ENCODE results near the gene CAT. TPM values are rescaled to one million over a fixed set of nuclear protein-coding genes. Genes with fewer than 3 reads are reported as not detected.
A peak's percentile ranks its signal among the peaks of the same experiment; 100 is the strongest.

The CAT gene
- total RNA-seq, 4 donors from 2014 or later: 21.9 to 99.0 (median 39.9) TPM

GRCh38 chr11:34439610-34440198 is 970 bp downstream of the CAT start:
- no peak for TF ChIP-seq POLR2A (IDR thresholded peaks at IDR 0.05)
- TF ChIP-seq CTCF (IDR thresholded peaks at IDR 0.05): no peak
- H3K4me1 ChIP-seq: peaks cover 9 to 52% (median 31%) of the 10 kb centered on the region in 3 donors
- intact Hi-C loops (cut with DNase I): no loop called here

GRCh38 chr11:34441814-34442213 is 3.1 kb downstream of the CAT start:
- intact Hi-C loops (cut with DNase I): no loop called here
- Histone ChIP-seq H3K27me3 (no peaks in the 10 kb centered on the region), H3K27ac (no peak overlapping the region), H3K36me3 (peaks cover 0 to 13% (median 0%) of the 10 kb centered on the region in 3 donors), H3K4me3 (no peak overlapping the region), H3K9me3 (no peaks in the 10 kb centered on the region), H3K4me1 (peaks cover 9 to 51% (median 31%) of the 10 kb centered on the region in 3 donors)
- DNase-seq: no peak
- TF ChIP-seq POLR2A (IDR thresholded peaks at IDR 0.05) (no peak), CTCF (IDR thresholded peaks at IDR 0.05) (no peak)

More at GRCh38 chr11:34439610-34440198, 970 bp downstream of the CAT start:
- DNase-seq: no peak
- 23 to 31% methylated on average over 8 of the region's 8 CpGs for WGBS, 2 donors
- Histone ChIP-seq H3K4me3 (peak overlapping the region; percentile 70 to 94 (median 80)), H3K27ac (peak overlapping the region in 3 of 4 donors; percentile 88 to 96 (median 94)), H3K9me3 (no peaks in the 10 kb centered on the region), H3K27me3 (no peaks in the 10 kb centered on the region), H3K36me3 (peaks cover 0 to 13% (median 0%) of the 10 kb centered on the region in 3 donors)

GRCh38 chr11:34443136-34443535 is 4.4 kb downstream of the CAT start:
- 78 to 89% methylated on average over 3 of the region's 3 CpGs for WGBS, 2 donors
- TF ChIP-seq CTCF (IDR thresholded peaks at IDR 0.05) (no peak), POLR2A (IDR thresholded peaks at IDR 0.05) (no peak)
- intact Hi-C loops (cut with DNase I): no loop called here
- Histone ChIP-seq H3K27ac (no peak overlapping the region), H3K9me3 (no peaks in the 10 kb centered on the region), H3K4me1 (peaks cover 9 to 44% (median 28%) of the 10 kb centered on the region in 3 donors), H3K4me3 (no peak overlapping the region), H3K36me3 (peaks cover 0 to 13% (median 0%) of the 10 kb centered on the region in 3 donors), H3K27me3 (no peaks in the 10 kb centered on the region)
- DNase-seq: no peak

GRCh38 chr11:34444428-34444827 is 5.7 kb downstream of the CAT start:
- H3K36me3 ChIP-seq: peaks cover 0 to 20% (median 0%) of the 10 kb centered on the region in 3 donors
- no peak for TF ChIP-seq CTCF (IDR thresholded peaks at IDR 0.05)
- no peak for TF ChIP-seq POLR2A (IDR thresholded peaks at IDR 0.05)
- H3K9me3 ChIP-seq: no peaks in the 10 kb centered on the region
- DNase-seq: no peak
- intact Hi-C loops (cut with DNase I): no loop called here
- no peak overlapping the region for H3K4me3 ChIP-seq
- H3K4me1 ChIP-seq: peaks cover 8 to 42% (median 27%) of the 10 kb centered on the region in 3 donors
- H3K27ac ChIP-seq: no peak overlapping the region
- no peaks in the 10 kb centered on the region for H3K27me3 ChIP-seq
- WGBS, 2 donors: 83 to 84% methylated on average over 4 of the region's 4 CpGs

- H3K4me3 ChIP-seq: no peak overlapping the region
- no peaks in the 10 kb centered on the region for H3K27me3 ChIP-seq
- H3K27ac ChIP-seq: no peak overlapping the region
- TF ChIP-seq CTCF (IDR thresholded peaks at IDR 0.05) (no peak), POLR2A (IDR thresholded peaks at IDR 0.05) (no peak)
- no peaks in the 10 kb centered on the region for H3K9me3 ChIP-seq
- 71 to 77% methylated on average over 4 of the region's 4 CpGs for WGBS, 2 donors
- H3K4me1 ChIP-seq: peaks cover 0 to 27% (median 13%) of the 10 kb centered on the region in 3 donors
- H3K36me3 ChIP-seq: peaks cover 0 to 35% (median 0%) of the 10 kb centered on the region in 3 donors
- intact Hi-C loops (cut with DNase I): no loop called here
- DNase-seq: no peak
Measured at GRCh38 chr11:34445956-34446355, 7.2 kb downstream of the CAT start.
